HCT116 (cell line): Measurements from ENCODE around the gene DYDC2. TPM values are rescaled to one million over a fixed set of nuclear protein-coding genes. Genes with fewer than 3 reads are reported as not detected.

ENCODE experiments used
- ATAC-seq: fragments of 200-7000 bp; cut with Tn5 transposase; 2 replicates; pipeline ENCODE4 v1.9.1; 2020; ENCODE audit warnings: mild to moderate bottlenecking, moderate library complexity
- BruUV-seq: library from RNA; stranded (reverse); fragments of 400-500 nt; replicated peaks from 2 replicates; lab custom pipeline; 2021; lab: Mats Ljungman, UMichigan
- CTCF ChIA-PET: fragments of 300-600 bp; sonication (Branson Sonifier 250); formaldehyde crosslinking; loops from one replicate; lab custom pipeline; 2021; ENCODE audit warnings: antibody characterized with exemption; lab: Charles Lee
- POLR2A ChIA-PET: fragments of 300-600, 350-600 bp; sonication (Branson Sonifier 250); formaldehyde crosslinking; loops from one replicate; lab custom pipeline; 2021; ENCODE audit warnings: antibody characterized with exemption; lab: Charles Lee
- RAD21 ChIA-PET, 2 experiments: fragments of 300-600 bp; sonication (Branson Sonifier 250); formaldehyde crosslinking; loops; one replicate each; lab custom pipeline; 2023; ENCODE audit warnings: low total read pairs in 2 of 2; ENCODE audit not compliant: uncharacterized antibody in 2 of 2, unreplicated experiment in 2 of 2, low non-redundant PET in 1 of 2; lab: Charles Lee
- DNase-seq: peaks from one replicate; pipeline ENCODE4 v3.0.0-alpha.2; 2010; ENCODE audit warnings: low read depth, low spot score
- H2AFZ ChIP-seq: fragments of 200-600 bp; shearing (Covaris generic), sonication (generic); 2 replicates; pipeline ENCODE4 v1.6.1; 2017; ENCODE audit warnings: low read depth, mixed run types, mixed read lengths, antibody characterized with exemption, low read length; ENCODE audit not compliant: poor library complexity, severe bottlenecking
- H3K27ac ChIP-seq: 2 replicates; pipeline ENCODE4 v1.5.1; 2012; ENCODE audit warnings: low read depth, low read length
- H3K27me3 ChIP-seq: fragments of 200-600 bp; sonication (generic); 2 replicates; pipeline ENCODE4 v1.6.1; 2016; ENCODE audit warnings: mixed run types, low read length, mixed read lengths; ENCODE audit not compliant: insufficient read depth
- H3K36me3 ChIP-seq, 2 experiments: fragments of 200-500 bp in 1 of 2; fragments of 200-600 bp in 1 of 2; sonication (Bioruptor generic) in 1 of 2; sonication (generic) in 1 of 2; 2 replicates each; pipeline versions ENCODE4 v1.5.1 to v1.6.1; 2014 to 2016; ENCODE audit warnings: low read length in 2 of 2, inconsistent platforms in 1 of 2, mixed read lengths in 1 of 2, mixed run types in 1 of 2; ENCODE audit not compliant: insufficient read depth in 2 of 2, control insufficient read depth in 1 of 2
- H3K4me1 ChIP-seq, 2 experiments: fragments of 200-600 bp in 1 of 2; sonication (generic) in 1 of 2; 2 replicates each; pipeline versions ENCODE4 v1.5.1 to v1.6.1; 2012 to 2017; ENCODE audit warnings: low read length in 2 of 2, inconsistent platforms in 1 of 2, mild to moderate bottlenecking in 1 of 2, mixed read lengths in 1 of 2, mixed run types in 1 of 2, moderate library complexity in 1 of 2; ENCODE audit not compliant: insufficient read depth in 2 of 2, control insufficient read depth in 1 of 2
- H3K4me2 ChIP-seq: fragments of 200-600 bp; sonication (generic); 2 replicates; pipeline ENCODE4 v1.6.1; 2017; ENCODE audit warnings: mixed run types, low read length, mixed read lengths
- H3K4me3 ChIP-seq, 2 experiments: fragments of 200-600 bp in 1 of 2; sonication (generic) in 1 of 2; replicated peaks in 1 of 2; 2 replicates each; pipeline ENCODE4 v1.5.1; 2011 to 2016; ENCODE audit warnings: low read length in 2 of 2, control low read depth in 1 of 2, low read depth in 1 of 2, mild to moderate bottlenecking in 1 of 2, mixed read lengths in 1 of 2, mixed run types in 1 of 2
- H3K79me2 ChIP-seq: fragments of 200-600 bp; sonication (generic); 2 replicates; pipeline ENCODE4 v1.6.1; 2017; ENCODE audit warnings: mild to moderate bottlenecking, mixed run types, low read length, moderate library complexity, mixed read lengths; ENCODE audit not compliant: insufficient read depth
- H3K9ac ChIP-seq: fragments of 200-600 bp; sonication (generic); 2 replicates; pipeline ENCODE4 v1.6.1; 2016; ENCODE audit warnings: low read length, mixed read lengths
- H3K9me2 ChIP-seq: fragments of 200-600 bp; sonication (generic), shearing (Covaris generic); 2 replicates; pipeline ENCODE4 v1.6.1; 2017; ENCODE audit warnings: mixed run types, mild to moderate bottlenecking, moderate library complexity; ENCODE audit not compliant: insufficient read depth
- H3K9me3 ChIP-seq, 2 experiments: fragments of 200-500 bp in 1 of 2; fragments of 200-600 bp in 1 of 2; sonication (Bioruptor generic) in 1 of 2; sonication (generic) in 1 of 2; 2 replicates each; pipeline ENCODE4 v1.6.1; 2014 to 2017; ENCODE audit warnings: low read length in 2 of 2, mixed read lengths in 2 of 2, inconsistent platforms in 1 of 2, low read depth in 1 of 2, mild to moderate bottlenecking in 1 of 2, mixed run types in 1 of 2, moderate library complexity in 1 of 2; ENCODE audit not compliant: control insufficient read depth in 1 of 2, insufficient read depth in 1 of 2
- H4K20me1 ChIP-seq: fragments of 200-600 bp; sonication (generic), shearing (Covaris generic); 2 replicates; pipeline ENCODE4 v1.6.1; 2017; ENCODE audit warnings: mixed run types, mild to moderate bottlenecking, moderate library complexity; ENCODE audit not compliant: insufficient read depth
- CBX3 ChIP-seq: IDR thresholded peaks from 2 replicates; pipeline ENCODE4 v1.6.1; 2012; ENCODE audit warnings: low read depth
- ELF1 ChIP-seq: IDR thresholded peaks from 2 replicates; pipeline ENCODE4 v1.6.1; 2012; ENCODE audit warnings: low read depth, borderline replicate concordance
- MAX ChIP-seq: IDR thresholded peaks from 2 replicates; pipeline ENCODE4 v1.6.1; 2012
- POLR2AphosphoS5 ChIP-seq: IDR thresholded peaks from 2 replicates; pipeline ENCODE4 v1.6.1; 2011; ENCODE audit warnings: mild to moderate bottlenecking, low read depth, low read length, moderate library complexity
- SIN3A ChIP-seq: IDR thresholded peaks from 2 replicates; pipeline ENCODE4 v1.6.1; 2012; ENCODE audit warnings: low read depth
- TCF7L2 ChIP-seq: IDR thresholded peaks from 2 replicates; pipeline ENCODE4 v1.7.0; 2011; ENCODE audit warnings: borderline replicate concordance, inconsistent platforms; ENCODE audit not compliant: insufficient read depth, insufficient read length; ENCODE audit errors: extremely low read depth
- intact Hi-C: fragments of 100-400 bp; cut with micrococcal nuclease; formaldehyde crosslinking; loops from 2 replicates; pipeline ENCODE4 v1.10.0; 2022
- total RNA-seq: library from RNA; stranded (reverse); gene quantifications from one replicate; pipeline ENCODE4 v1.2.1, GENCODE V29; 2021; ENCODE audit not compliant: unreplicated experiment

The DYDC2 gene
- total RNA-seq, 1 experiment from 2014 or later = not detected

GRCh38 chr10:80359644-80360043, 3.1 kb downstream of the DYDC2 start:
- no peaks in the 10 kb centered on the region for H4K20me1 ChIP-seq
- no peaks in the 10 kb centered on the region for H3K79me2 ChIP-seq
- peaks cover 8 to 11% of the 10 kb centered on the region in 2 experiments for H3K4me1 ChIP-seq
- RAD21 ChIA-PET = no interaction called here
- H2AFZ ChIP-seq = no peak overlapping the region
- CTCF ChIA-PET = no interaction called here
- H3K4me2 ChIP-seq = no peak overlapping the region
- intact Hi-C loops = no loop called here
- H3K4me3 ChIP-seq = no peak overlapping the region
- no peak for DNase-seq
- no peak for TF ChIP-seq CBX3
- TF ChIP-seq TCF7L2 = no peak
- no peaks in the 10 kb centered on the region for H3K27me3 ChIP-seq
- H3K9me2 ChIP-seq = no peaks in the 10 kb centered on the region
- no peak overlapping the region for H3K9ac ChIP-seq
- POLR2A ChIA-PET = no interaction called here
- no peaks in the 10 kb centered on the region for H3K9me3 ChIP-seq
- no peak overlapping the region for H3K27ac ChIP-seq
- ATAC-seq = no peak
- no TSS peak for BruUV-seq
- H3K36me3 ChIP-seq = no peaks in the 10 kb centered on the region

GRCh38 chr10:80365510-80365909, 8.9 kb downstream of the DYDC2 start:
- ATAC-seq = no peak
- intact Hi-C loops = no loop called here
- Histone ChIP-seq H3K27me3 (no peaks in the 10 kb centered on the region), H3K9ac (no peak overlapping the region), H3K4me2 (no peak overlapping the region), H3K9me3 (peaks cover 0 to 4% of the 10 kb centered on the region in 2 experiments; a peak in 1 of 4 replicates), H2AFZ (no peak overlapping the region), H3K4me3 (no peak overlapping the region), H3K4me1 (no peaks in the 10 kb centered on the region), H3K9me2 (no peaks in the 10 kb centered on the region), H4K20me1 (no peaks in the 10 kb centered on the region)
- POLR2A ChIA-PET = no interaction called here
- BruUV-seq = no TSS peak
- CTCF ChIA-PET = no interaction called here
- RAD21 ChIA-PET = no interaction called here
- TF ChIP-seq ELF1 = no peak
- no peak for TF ChIP-seq MAX
- no peak for TF ChIP-seq SIN3A
- no peak for TF ChIP-seq POLR2AphosphoS5
- TF ChIP-seq, all 23 proteins: peak for 0
- Histone ChIP-seq H3K79me2 (no peaks in the 10 kb centered on the region), H3K36me3 (no peaks in the 10 kb centered on the region), H3K27ac (no peak overlapping the region)
- no peak for DNase-seq
